NCI-H1930 (cell line): Measurements from ENCODE around the gene DDC.
"Not testable (repeated sequence)": the region's sequence is repeated elsewhere in the genome, so short reads cannot be mapped to it uniquely, and the experiment has no call there.

Source experiments
- DNase-seq, 2 experiments: peaks; one replicate each; lab custom pipeline; 2025; lab: John Stamatoyannopoulos, UW

The DDC gene

DNA sequence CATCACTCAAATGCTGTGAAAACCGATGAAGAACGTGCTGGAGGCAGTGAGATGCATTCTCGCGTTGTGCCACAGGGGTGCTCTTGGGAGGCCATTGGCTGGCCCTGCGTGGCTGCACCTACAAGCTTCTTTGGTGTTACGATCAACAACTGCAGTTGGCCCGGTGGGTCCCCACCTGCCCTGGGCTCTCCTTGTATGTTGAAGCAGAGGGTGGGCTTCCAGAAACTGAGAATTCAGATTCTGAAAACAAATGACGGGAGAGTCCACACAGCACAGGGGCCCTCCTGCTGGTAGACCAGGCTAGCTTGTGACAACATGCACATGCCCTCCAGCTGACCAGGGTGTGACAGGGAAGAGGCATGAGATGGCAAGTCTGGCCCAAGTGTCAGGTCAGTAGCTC, 23.7 kb upstream of the DDC start:
- DNase-seq: no peak

- no peak for DNase-seq
Measured at GRCh38 chr7:50587737-50588136, 22.5 kb upstream of the DDC start.

GRCh38 chr7:50584793-50585408, 19.7 kb upstream of the DDC start:
- no peak for DNase-seq

DNA sequence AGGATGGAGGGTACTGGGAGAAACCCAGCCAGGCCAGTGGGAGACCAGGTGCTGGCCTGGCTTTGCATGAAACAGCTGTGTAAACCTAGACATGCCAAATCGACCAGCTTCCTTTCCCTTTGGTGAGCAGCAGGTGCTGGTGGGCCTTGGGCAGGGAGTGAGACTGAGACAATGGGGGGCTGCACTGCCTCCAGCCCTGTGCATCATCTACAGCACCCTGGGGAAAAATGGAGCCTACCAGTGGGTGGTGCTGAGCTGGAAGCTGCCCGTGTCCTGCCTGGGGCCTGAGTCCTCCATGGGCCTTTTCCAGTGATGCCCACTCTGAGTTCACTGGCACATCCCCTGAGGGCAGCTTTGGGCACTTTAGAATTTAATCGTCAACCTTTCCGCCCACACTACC, 19.2 kb upstream of the DDC start:
- no peak for DNase-seq

DNA sequence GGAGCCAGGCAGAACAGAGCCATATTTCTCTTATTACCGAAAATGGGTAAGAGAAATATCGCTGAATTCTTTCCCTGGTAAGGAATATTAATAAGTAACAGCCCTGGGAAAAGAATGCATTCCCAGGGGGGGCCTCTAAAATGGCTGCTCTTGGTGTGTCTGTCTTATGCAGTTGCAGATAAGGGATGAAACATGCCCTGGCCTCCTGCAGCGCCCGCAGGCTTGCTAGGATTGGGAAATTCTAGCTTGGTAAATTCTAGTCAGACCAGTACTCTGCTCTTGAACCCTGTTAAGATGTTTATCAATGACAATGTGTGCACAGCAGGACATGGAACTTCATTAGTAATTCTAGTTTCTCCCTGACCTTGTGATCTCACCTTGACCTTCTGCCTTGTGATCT, 18.1 kb upstream of the DDC start:
- not testable (repeated sequence) for DNase-seq

DNA sequence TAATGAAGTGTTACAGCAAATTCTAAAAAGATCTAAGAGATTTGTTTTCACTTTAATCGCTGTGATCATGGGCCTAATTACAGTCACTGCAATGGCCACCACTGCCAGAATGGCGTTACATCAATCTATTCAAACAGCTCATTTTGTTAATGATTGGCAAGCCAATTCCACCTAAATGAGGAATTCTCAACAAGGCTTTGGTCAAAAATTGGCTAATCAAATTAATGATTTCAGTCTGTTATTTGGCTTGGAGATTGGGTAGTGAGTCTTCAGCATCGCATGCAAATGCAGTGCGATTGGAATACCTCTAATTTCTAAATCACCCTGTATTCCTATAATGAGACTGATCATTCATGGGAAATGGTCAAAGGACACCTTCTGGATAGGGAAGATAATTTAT, 17.1 kb upstream of the DDC start:
- not testable (repeated sequence) for DNase-seq

GRCh38 chr7:50580666-50581065, 15.5 kb upstream of the DDC start:
- not testable (repeated sequence) for DNase-seq

GRCh38 chr7:50580057-50580456, 14.9 kb upstream of the DDC start:
- no peak for DNase-seq

DNA sequence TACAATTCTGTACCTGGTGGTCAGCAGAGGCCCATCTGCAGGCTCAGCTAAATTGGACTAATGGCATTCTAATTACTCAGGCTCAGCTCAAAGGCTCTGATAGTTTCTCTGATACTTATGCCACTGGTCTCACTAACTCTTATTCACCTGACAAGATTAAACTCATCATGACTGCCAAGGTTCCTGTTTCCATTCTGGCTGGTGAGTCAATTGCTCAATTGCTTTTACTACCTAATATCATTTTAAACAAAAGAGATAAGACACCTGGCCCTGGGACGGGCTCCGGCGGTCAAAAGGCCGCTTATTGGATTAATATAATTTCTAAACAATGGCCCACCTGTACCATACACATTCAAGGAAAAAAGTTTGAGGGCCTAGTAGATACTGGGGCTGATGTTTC, 12.9 kb upstream of the DDC start:
- not testable (repeated sequence) for DNase-seq

DNA sequence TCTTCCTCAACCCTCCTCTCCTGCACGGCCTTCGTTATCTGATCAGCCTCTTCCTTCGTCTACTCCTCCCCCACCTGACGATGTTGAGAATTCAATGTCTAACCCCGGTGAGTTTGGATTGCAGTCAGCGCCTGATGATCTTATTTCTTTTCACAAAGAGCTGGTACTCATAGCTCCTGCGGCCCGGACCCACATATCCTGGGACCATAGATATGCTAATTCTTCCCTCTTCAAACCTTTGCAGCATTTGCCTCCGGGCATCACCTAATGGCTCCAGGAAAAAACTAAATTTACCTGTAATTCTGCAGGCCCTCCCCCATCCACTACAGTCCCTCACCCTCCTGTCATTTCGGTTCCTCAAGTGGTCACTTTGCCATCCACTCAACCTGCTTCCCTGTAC, 12.4 kb upstream of the DDC start:
- no peak for DNase-seq

DNA sequence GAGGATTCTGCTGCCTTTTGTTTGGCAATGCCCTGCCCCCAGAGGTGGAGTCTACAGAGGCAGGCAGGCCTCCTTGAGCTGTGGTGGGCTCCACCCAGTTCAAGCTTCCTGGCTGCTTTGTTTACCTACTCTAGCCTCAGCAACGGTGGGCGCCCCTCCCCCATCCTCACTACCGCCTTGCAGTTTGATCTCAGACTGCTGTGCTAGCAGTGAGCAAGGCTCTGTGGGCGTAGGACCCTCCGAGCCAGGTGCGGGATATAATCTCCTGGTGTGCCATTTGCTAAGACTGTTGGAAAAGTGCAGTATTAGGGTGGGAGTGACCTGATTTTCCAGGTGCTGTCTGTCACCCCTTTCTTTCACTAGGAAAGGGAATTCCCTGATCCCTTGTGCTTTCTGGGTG, 11.2 kb upstream of the DDC start:
- DNase-seq: not testable (repeated sequence)

DNA sequence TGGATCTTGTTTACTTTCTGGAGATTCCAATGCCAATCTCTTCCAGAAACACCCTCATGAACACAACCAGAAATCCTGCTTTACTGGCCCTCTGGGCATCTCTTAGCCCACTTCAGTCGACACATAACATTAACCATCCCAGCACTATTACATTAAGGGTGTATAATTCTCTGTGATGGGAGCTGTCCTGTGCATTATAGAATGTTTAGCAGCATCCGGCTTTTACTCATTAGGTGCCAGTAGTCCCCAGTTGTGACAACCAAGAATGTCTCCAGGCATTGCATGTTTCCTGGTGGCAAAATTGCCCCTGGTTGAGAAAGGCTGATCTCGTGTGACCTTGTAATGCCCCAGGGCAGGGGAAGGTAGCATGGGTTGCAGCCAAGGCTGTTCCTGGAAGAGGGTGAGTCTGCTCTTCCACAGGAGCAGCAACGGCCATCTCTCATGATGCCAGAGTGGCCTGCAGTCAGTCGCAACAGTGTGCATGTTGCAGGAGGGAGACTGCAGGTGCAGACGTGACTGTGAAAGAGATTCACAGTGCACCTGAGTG, 2.6 kb upstream of the DDC start:
- DNase-seq: no peak

GRCh38 chr7:50565977-50566376, 772 bp upstream of the DDC start:
- DNase-seq: no peak

DNA sequence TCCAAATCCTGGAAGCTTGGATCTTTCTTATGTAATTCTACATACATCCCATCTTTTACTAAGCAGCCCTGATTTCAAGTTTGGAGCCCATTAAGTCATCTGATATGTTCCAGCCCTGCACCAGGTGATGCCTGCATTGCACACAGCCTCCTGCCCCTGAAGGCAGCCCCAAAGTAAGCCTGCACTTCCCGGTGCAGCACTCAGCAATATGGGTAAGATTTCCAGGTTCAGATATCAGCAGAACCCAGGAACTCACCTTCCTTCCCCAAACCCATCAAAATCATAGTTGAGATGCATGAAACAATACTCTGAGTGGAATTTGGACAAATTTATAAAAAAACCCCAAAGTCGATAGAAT, 333 bp upstream of the DDC start:
- DNase-seq: no peak

- DNase-seq: no peak
Measured at GRCh38 chr7:50564171-50564570, 1.0 kb downstream of the DDC start.

DNA sequence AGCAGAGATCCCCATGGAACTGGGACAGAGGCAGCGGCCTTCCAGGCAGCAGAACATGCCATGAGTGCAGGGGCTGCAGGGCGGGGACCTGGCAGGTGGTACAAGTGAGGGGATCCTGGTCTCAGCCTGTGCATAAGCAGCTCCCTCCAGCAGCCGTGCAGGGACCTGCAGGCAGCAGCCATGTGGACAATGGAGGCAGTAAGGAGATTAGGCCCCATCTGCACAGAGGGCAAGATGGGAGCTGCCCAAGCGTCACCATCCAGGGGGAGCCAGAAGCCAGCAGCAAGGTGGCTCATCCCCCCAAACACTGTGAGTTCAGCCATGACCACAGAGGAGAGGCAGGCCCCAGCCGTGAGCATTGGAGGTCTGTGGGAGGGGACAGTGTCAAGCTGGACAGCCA, 3.1 kb downstream of the DDC start:
- DNase-seq: peak in 1 of 2 experiments; percentile 46

DNA sequence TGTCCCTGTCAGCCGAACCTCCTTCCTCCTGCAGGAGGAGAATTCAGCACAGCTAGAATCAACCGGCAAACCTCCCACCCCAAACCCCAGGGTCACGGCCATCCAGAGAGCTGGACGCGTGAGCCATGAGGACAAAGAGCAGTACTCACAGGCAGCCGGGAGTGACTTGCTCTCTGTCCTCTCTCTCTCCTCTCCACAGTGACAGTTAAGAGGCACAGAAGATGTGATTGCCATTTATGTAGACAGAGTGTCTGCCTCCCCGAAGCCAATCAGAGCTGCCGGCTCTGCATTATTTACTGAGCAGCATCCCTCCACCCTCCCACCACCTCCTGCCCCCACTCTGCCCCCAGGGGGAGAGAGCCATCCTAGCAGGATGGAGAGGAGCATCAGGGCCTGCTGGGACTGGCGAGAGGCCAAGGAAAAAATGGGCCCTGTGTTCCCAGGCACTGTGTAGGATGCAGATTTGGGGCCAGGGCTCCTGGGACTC, 4.3 kb downstream of the DDC start:
- peak; percentile 59 to 81 for DNase-seq

GRCh38 chr7:50559881-50560280, 5.3 kb downstream of the DDC start:
- DNase-seq: no peak

DNA sequence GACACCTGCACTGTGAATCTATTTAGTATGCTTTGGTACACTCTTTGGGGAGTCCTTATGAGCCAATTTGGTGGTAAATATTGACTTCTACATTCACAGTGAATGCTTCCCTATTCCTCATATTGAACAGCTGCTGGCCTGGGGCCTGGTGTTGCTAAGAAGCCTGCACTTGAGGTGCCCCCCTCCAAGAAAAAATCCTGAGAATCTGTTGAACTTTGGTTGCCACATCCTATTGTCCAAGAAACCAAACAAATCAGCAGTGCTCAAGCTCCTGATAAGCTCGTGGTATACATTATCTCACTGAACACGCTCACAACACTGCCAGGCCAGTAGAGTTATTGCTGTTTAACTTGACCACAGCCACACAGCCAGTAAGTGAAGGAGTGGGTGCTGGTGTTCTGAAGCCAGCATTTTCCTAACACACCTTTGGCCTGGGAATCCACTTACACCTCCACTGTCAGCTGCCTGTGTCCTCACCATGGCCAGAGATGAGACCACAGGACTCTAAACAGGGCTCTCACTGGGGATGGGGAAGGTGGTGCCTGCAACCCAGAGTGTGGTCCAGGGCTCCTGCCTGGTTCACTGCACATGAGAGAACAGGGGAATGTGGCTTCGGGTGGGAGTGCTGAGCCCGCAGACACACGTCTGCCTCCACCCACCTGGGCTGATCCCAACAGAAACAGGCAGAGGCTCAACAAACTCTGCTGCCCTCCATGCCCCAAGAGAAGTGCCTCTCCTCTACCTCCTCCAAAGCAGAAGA, 6.7 kb downstream of the DDC start:
- peak; percentile 85 to 86 for DNase-seq

DNA sequence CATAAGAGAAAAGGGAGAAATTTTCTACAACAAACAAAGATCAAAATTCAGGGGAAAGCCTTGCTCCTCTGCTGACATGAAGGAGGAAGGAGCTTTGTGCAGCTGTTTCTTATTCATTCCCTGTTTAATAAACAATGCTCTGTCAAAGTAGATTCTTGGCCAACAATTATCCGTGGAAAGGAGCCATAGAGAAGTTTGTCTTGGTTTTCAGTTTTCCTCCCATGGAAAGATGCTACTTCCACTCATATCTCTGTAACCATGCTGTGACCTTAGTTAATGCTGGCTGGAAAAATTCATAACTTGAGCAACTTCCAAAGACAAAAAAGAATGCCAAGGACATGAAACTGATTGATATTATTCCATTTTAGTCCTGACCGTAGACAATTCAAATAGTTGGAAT, 8.1 kb downstream of the DDC start:
- DNase-seq: no peak

- peak in 1 of 2 experiments; percentile 13 for DNase-seq
Measured at GRCh38 chr7:50556247-50556991, 8.8 kb downstream of the DDC start.

DNA sequence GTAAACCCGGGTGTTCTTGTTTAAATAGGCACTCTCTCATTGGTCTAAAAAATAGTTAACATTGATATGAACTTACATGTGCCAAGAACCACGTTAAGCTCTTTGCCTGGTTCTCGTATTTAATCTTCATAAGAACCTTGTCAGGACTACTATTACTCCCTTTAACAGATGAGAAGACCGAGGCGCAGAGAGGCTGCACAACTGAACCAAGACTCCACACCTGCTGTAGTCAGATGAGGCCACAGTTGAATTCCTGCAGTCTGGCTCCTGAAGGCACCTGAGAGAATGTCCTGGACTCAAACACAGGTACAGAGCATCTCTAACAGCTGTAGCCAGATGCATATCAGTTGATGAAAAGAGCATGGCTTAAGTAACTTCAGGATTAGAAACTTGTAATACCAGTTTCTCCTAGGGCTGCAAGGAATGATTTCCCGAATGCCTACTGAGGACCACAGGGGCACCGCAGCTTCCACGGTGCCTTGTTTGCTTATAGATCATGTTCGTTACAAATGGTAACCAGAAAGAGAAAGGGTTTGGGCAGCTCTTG, 9.5 kb downstream of the DDC start:
- no peak for DNase-seq
